Liver (tissue), 9 donors: ENCODE data around the gene TMEM232. TPM values are rescaled to one million over a fixed set of nuclear protein-coding genes. Genes with fewer than 3 reads are reported as not detected.

Source experiments
- DNase-seq: peaks from one replicate; pipeline ENCODE4 v3.0.0-alpha.2; 2017; ENCODE audit warnings: low spot score
- H3K27ac ChIP-seq, 2 donors: one replicate each; pipeline ENCODE4 v1.7.0; 2013; ENCODE audit warnings: inconsistent platforms in 2 of 2, low read length in 2 of 2, control low read depth in 1 of 2, low read depth in 1 of 2, mild to moderate bottlenecking in 1 of 2
- H3K27me3 ChIP-seq, 4 donors: one replicate each; pipeline versions ENCODE4 v1.6.1 to v1.7.0; 2013; ENCODE audit warnings: low read length in 3 of 4, inconsistent platforms in 1 of 4, mild to moderate bottlenecking in 1 of 4, moderate library complexity in 1 of 4; ENCODE audit not compliant: control insufficient read depth in 4 of 4, insufficient read depth in 4 of 4
- H3K36me3 ChIP-seq, 4 donors: one replicate each; pipeline versions ENCODE4 v1.6.1 to v1.7.0; 2013; ENCODE audit warnings: low read length in 3 of 4, mild to moderate bottlenecking in 3 of 4, low read depth in 1 of 4, moderate library complexity in 1 of 4; ENCODE audit not compliant: control insufficient read depth in 4 of 4, insufficient read depth in 3 of 4
- H3K4me1 ChIP-seq, 4 donors: one replicate each; pipeline versions ENCODE4 v1.6.1 to v1.7.0; 2013; ENCODE audit warnings: low read length in 3 of 4, mild to moderate bottlenecking in 3 of 4, moderate library complexity in 1 of 4; ENCODE audit not compliant: control insufficient read depth in 4 of 4, insufficient read depth in 4 of 4
- H3K4me3 ChIP-seq, 3 donors: one replicate each; pipeline versions ENCODE4 v1.6.1 to v1.7.0; 2013; ENCODE audit warnings: low read length in 3 of 3, control low read depth in 1 of 3, low read depth in 1 of 3, mild to moderate bottlenecking in 1 of 3
- H3K9ac ChIP-seq, 2 donors: one replicate each; pipeline ENCODE4 v1.7.0; 2013; ENCODE audit warnings: low read length in 2 of 2, mild to moderate bottlenecking in 2 of 2, moderate library complexity in 2 of 2, control low read depth in 1 of 2, low read depth in 1 of 2
- H3K9me3 ChIP-seq, 4 donors: one replicate each; pipeline versions ENCODE4 v1.6.1 to v1.7.0; 2013; ENCODE audit warnings: low read length in 3 of 4; ENCODE audit not compliant: control insufficient read depth in 4 of 4
- ATF3 ChIP-seq: IDR thresholded peaks from 2 replicates; pipeline ENCODE4 v1.6.1; 2016; ENCODE audit warnings: antibody characterized with exemption
- EGR1 ChIP-seq, 2 donors: IDR thresholded peaks; 2 replicates each; pipeline ENCODE4 v1.6.1; 2016 to 2018; ENCODE audit warnings: antibody characterized with exemption in 2 of 2, low read depth in 2 of 2
- FOXA1 ChIP-seq: IDR thresholded peaks from 2 replicates; pipeline ENCODE4 v1.6.1; 2016; ENCODE audit warnings: antibody characterized with exemption
- FOXA2 ChIP-seq: IDR thresholded peaks from 2 replicates; pipeline ENCODE4 v1.6.1; 2016; ENCODE audit warnings: antibody characterized with exemption
- GABPA ChIP-seq, 2 donors: IDR thresholded peaks in 1 of 2; conservative IDR thresholded peaks in 1 of 2; 2 replicates each; pipeline ENCODE4 v1.6.1; 2016; ENCODE audit warnings: antibody characterized with exemption in 2 of 2, mild to moderate bottlenecking in 1 of 2, moderate library complexity in 1 of 2
- HNF4A ChIP-seq, 2 donors: conservative IDR thresholded peaks; 2 replicates each; pipeline ENCODE4 v1.6.1; 2016; ENCODE audit warnings: antibody characterized with exemption in 2 of 2, mild to moderate bottlenecking in 2 of 2
- HNF4G ChIP-seq: IDR thresholded peaks from 2 replicates; pipeline ENCODE4 v1.6.1; 2016; ENCODE audit warnings: antibody characterized with exemption
- JUND ChIP-seq, 2 donors: IDR thresholded peaks; 2 replicates each; pipeline ENCODE4 v1.6.1; 2016; ENCODE audit warnings: antibody characterized with exemption in 2 of 2
- MAX ChIP-seq: IDR thresholded peaks from 2 replicates; pipeline ENCODE4 v1.6.1; 2016; ENCODE audit warnings: antibody characterized with exemption
- RAD21 ChIP-seq, 2 donors: IDR thresholded peaks; 2 replicates each; pipeline ENCODE4 v1.6.1; 2016; ENCODE audit warnings: antibody characterized with exemption in 2 of 2, mild to moderate bottlenecking in 2 of 2
- REST ChIP-seq: IDR thresholded peaks from 2 replicates; pipeline ENCODE4 v1.6.1; 2016; ENCODE audit warnings: antibody characterized with exemption, mild to moderate bottlenecking
- RXRA ChIP-seq, 2 donors: IDR thresholded peaks; 2 replicates each; pipeline ENCODE4 v1.6.1; 2017 to 2018; ENCODE audit warnings: antibody characterized with exemption in 2 of 2, mild to moderate bottlenecking in 1 of 2
- SP1 ChIP-seq: IDR thresholded peaks from 2 replicates; pipeline ENCODE4 v1.6.1; 2018; ENCODE audit warnings: antibody characterized with exemption, mild to moderate bottlenecking
- TAF1 ChIP-seq: conservative IDR thresholded peaks from 2 replicates; pipeline ENCODE4 v1.6.1; 2016; ENCODE audit warnings: antibody characterized with exemption, mild to moderate bottlenecking
- YY1 ChIP-seq: IDR thresholded peaks from 2 replicates; pipeline ENCODE4 v1.6.1; 2016; ENCODE audit warnings: antibody characterized with exemption, mild to moderate bottlenecking
- WGBS: extraction: QIAGEN DNeasy Blood & Tissue Kit; methylation state at CpG from one replicate; pipeline ENCODE4 v1.1.7; 2013; 5-methylcytosine and 5-hydroxymethylcytosine counted together
- polyA plus RNA-seq, 2 donors: library from polyadenylated mRNA; stranded (reverse) in 1 of 2; unstranded in 1 of 2; fragments of 200-250 nt in 1 of 2; fragments of >200 nt in 1 of 2; fragmentation: Nextera tagmentation in 1 of 2; extraction: Ambion mirVana in 1 of 2; gene quantifications; one replicate each; pipeline versions ENCODE4 v1.2.1 to v1.2.3, GENCODE V29; 2013 to 2015
- total RNA-seq, 2 donors: library from RNA; depleted of rRNA; stranded (reverse); fragments of >200 nt; gene quantifications; one replicate each; pipeline ENCODE4 v1.2.3, GENCODE V29; 2014
- TF ChIP-seq, protein P1 (sequence below): fragments of 150-350 bp; IDR thresholded peaks from 2 replicates; pipeline ENCODE4 v1.5.1; 2017; ENCODE audit warnings: improper control_type of control experiment, low read depth, low read length; ENCODE audit not compliant: missing input control
- TF ChIP-seq, protein P2 (sequence below): IDR thresholded peaks from 2 replicates; pipeline ENCODE4 v1.6.1; 2016; ENCODE audit warnings: antibody characterized with exemption
- donor health status: healthy.
- donor health status: healthy.
- donor health status: healthy.
- donor health status: healthy.
- donor health status: healthy.

The TMEM232 gene
- total and polyA plus RNA-seq, 4 donors: 0.39 to 2.5 (median 1.0) TPM

GRCh38 chr5:110442856-110443255 lies 283.6 kb downstream of the TMEM232 start:
- Histone ChIP-seq H3K4me1 (no peaks in the 10 kb centered on the region), H3K27me3 (no peaks in the 10 kb centered on the region), H3K27ac (no peak overlapping the region), H3K36me3 (no peaks in the 10 kb centered on the region), H3K9ac (no peak overlapping the region), H3K9me3 (no peaks in the 10 kb centered on the region), H3K4me3 (no peak overlapping the region)
- TF ChIP-seq JUND (IDR thresholded peaks at IDR 0.05): no peak
- TF ChIP-seq TAF1: no peak
- no peak for TF ChIP-seq EGR1 (IDR thresholded peaks at IDR 0.05; ENCODE audit: low read depth in 2 of 2)
- TF ChIP-seq RAD21 (IDR thresholded peaks at IDR 0.05): no peak
- TF ChIP-seq, protein P1, sequence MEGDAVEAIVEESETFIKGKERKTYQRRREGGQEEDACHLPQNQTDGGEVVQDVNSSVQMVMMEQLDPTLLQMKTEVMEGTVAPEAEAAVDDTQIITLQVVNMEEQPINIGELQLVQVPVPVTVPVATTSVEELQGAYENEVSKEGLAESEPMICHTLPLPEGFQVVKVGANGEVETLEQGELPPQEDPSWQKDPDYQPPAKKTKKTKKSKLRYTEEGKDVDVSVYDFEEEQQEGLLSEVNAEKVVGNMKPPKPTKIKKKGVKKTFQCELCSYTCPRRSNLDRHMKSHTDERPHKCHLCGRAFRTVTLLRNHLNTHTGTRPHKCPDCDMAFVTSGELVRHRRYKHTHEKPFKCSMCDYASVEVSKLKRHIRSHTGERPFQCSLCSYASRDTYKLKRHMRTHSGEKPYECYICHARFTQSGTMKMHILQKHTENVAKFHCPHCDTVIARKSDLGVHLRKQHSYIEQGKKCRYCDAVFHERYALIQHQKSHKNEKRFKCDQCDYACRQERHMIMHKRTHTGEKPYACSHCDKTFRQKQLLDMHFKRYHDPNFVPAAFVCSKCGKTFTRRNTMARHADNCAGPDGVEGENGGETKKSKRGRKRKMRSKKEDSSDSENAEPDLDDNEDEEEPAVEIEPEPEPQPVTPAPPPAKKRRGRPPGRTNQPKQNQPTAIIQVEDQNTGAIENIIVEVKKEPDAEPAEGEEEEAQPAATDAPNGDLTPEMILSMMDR: no peak
- TF ChIP-seq FOXA2: no peak
- TF ChIP-seq GABPA (IDR thresholded peaks at IDR 0.05 in 1 of 2, conservative IDR thresholded peaks at IDR 0.05 in 1 of 2): no peak
- no peak for TF ChIP-seq MAX
- TF ChIP-seq SP1: no peak
- TF ChIP-seq FOXA1: no peak
- TF ChIP-seq, protein P2, sequence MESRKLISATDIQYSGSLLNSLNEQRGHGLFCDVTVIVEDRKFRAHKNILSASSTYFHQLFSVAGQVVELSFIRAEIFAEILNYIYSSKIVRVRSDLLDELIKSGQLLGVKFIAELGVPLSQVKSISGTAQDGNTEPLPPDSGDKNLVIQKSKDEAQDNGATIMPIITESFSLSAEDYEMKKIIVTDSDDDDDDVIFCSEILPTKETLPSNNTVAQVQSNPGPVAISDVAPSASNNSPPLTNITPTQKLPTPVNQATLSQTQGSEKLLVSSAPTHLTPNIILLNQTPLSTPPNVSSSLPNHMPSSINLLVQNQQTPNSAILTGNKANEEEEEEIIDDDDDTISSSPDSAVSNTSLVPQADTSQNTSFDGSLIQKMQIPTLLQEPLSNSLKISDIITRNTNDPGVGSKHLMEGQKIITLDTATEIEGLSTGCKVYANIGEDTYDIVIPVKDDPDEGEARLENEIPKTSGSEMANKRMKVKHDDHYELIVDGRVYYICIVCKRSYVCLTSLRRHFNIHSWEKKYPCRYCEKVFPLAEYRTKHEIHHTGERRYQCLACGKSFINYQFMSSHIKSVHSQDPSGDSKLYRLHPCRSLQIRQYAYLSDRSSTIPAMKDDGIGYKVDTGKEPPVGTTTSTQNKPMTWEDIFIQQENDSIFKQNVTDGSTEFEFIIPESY: no peak
- no peak for TF ChIP-seq YY1
- no peak for TF ChIP-seq HNF4G
- TF ChIP-seq HNF4A (conservative IDR thresholded peaks at IDR 0.05): no peak
- no peak for TF ChIP-seq ATF3
- TF ChIP-seq RXRA (IDR thresholded peaks at IDR 0.05): no peak
- TF ChIP-seq REST: no peak
- DNase-seq: no peak
- 93% methylated on average over 4 of the region's 4 CpGs for WGBS

GRCh38 chr5:110441035-110441434 lies 285.4 kb downstream of the TMEM232 start:
- no peak overlapping the region for H3K9ac ChIP-seq
- no peak for DNase-seq
- H3K27ac ChIP-seq: no peak overlapping the region
- H3K9me3 ChIP-seq: no peaks in the 10 kb centered on the region
- WGBS: 18% methylated on average over 2 of the region's 2 CpGs
- no peaks in the 10 kb centered on the region for H3K4me1 ChIP-seq
- H3K4me3 ChIP-seq: no peak overlapping the region
- no peaks in the 10 kb centered on the region for H3K27me3 ChIP-seq
- H3K36me3 ChIP-seq: no peaks in the 10 kb centered on the region
- peak; percentile 78 to 85 for TF ChIP-seq RAD21 (IDR thresholded peaks at IDR 0.05)
- TF ChIP-seq, protein P1: peak; percentile 47
- TF ChIP-seq HNF4A (conservative IDR thresholded peaks at IDR 0.05): peak; percentile 8 to 22
- TF ChIP-seq, protein P2: no peak
- TF ChIP-seq FOXA2: no peak
